B cell (primary cell): ENCODE data around the gene SLC19A1. TPM values are rescaled to one million over a fixed set of nuclear protein-coding genes. Genes with fewer than 3 reads are reported as not detected.

ENCODE experiments used
- ATAC-seq: fragments of 200-7000 bp; cut with Tn5 transposase; one replicate; pipeline ENCODE4 v1.10.0; 2021; ENCODE audit warnings: low read depth, mild to moderate bottlenecking, moderate number of reproducible peaks, moderate library complexity
- CTCF ChIA-PET: fragments of 350-600 bp; sonication (Branson Sonifier 250); formaldehyde crosslinking; loops from one replicate; lab custom pipeline; 2021; ENCODE audit warnings: antibody characterized with exemption, inconsistent platforms; lab: Charles Lee
- POLR2A ChIA-PET: fragments of 350-600 bp; sonication (Branson Sonifier 250); formaldehyde crosslinking; loops from one replicate; lab custom pipeline; 2021; ENCODE audit warnings: antibody characterized with exemption; lab: Charles Lee
- DNase-seq: peaks from one replicate; pipeline ENCODE4 v3.0.0; 2013
- H2AFZ ChIP-seq: 2 replicates; pipeline ENCODE4 v1.6.1; 2012; ENCODE audit warnings: mild to moderate bottlenecking, low read depth, low read length; ENCODE audit not compliant: insufficient read depth, poor library complexity, severe bottlenecking
- H3K27ac ChIP-seq, 2 donors: 1 replicate in 1 of 2; 2 replicates in 1 of 2; pipeline ENCODE4 v1.5.1; 2012 to 2013; ENCODE audit warnings: low read length in 2 of 2, mild to moderate bottlenecking in 2 of 2, moderate library complexity in 1 of 2
- H3K27me3 ChIP-seq, 4 experiments: fragments of 200-600 bp in 1 of 4; sonication (generic) in 1 of 4; replicated peaks in 1 of 4; 1 replicate in 2 of 4; 2 replicates in 2 of 4; pipeline versions ENCODE4 v1.6.1 to v1.7.0; 2013 to 2016; ENCODE audit warnings: low read length in 3 of 4, mild to moderate bottlenecking in 2 of 4, mixed read lengths in 1 of 4, moderate library complexity in 1 of 4; ENCODE audit not compliant: insufficient read depth in 4 of 4, control insufficient read depth in 3 of 4; ENCODE audit errors: control extremely low read depth in 1 of 4
- H3K36me3 ChIP-seq, 2 experiments: replicated peaks in 1 of 2; 1 replicate in 1 of 2; 2 replicates in 1 of 2; pipeline versions ENCODE4 v1.6.1 to v1.7.1; 2013; ENCODE audit warnings: low read length in 1 of 2; ENCODE audit not compliant: insufficient read depth in 2 of 2, control insufficient read depth in 1 of 2; ENCODE audit errors: control extremely low read depth in 1 of 2, extremely low read depth in 1 of 2
- H3K4me1 ChIP-seq, 2 donors: fragments of 200-600 bp in 1 of 2; sonication (generic) in 1 of 2; 1 replicate in 1 of 2; 2 replicates in 1 of 2; pipeline versions ENCODE4 v1.5.1 to v1.6.1; 2013 to 2017; ENCODE audit warnings: low read length in 2 of 2; ENCODE audit not compliant: control insufficient read depth in 2 of 2, insufficient read depth in 2 of 2
- H3K4me2 ChIP-seq: replicated peaks from 2 replicates; pipeline ENCODE3; 2012; ENCODE audit warnings: mild to moderate bottlenecking, low read depth, low read length; ENCODE audit not compliant: poor library complexity, severe bottlenecking
- H3K4me3 ChIP-seq, 5 experiments: fragments of 200-600 bp in 1 of 5; sonication (generic) in 1 of 5; 1 replicate in 3 of 5; 2 replicates in 2 of 5; pipeline versions ENCODE4 v1.5.1 to v1.7.0; 2011 to 2016; ENCODE audit warnings: low read length in 4 of 5, mild to moderate bottlenecking in 4 of 5, low read depth in 2 of 5, control low read depth in 1 of 5, moderate library complexity in 1 of 5; ENCODE audit not compliant: insufficient read depth in 1 of 5; ENCODE audit errors: control extremely low read depth in 1 of 5, extremely low read depth in 1 of 5
- H3K79me2 ChIP-seq: fragments of 200-600 bp; sonication (generic); one replicate; pipeline ENCODE4 v1.6.0; 2016; ENCODE audit warnings: low read length; ENCODE audit not compliant: control insufficient read depth, insufficient read depth
- H3K9ac ChIP-seq: fragments of 200-600 bp; sonication (generic); 2 replicates; pipeline ENCODE4 v1.6.1; 2017; ENCODE audit warnings: mild to moderate bottlenecking, low read length, moderate library complexity
- H3K9me3 ChIP-seq, 3 donors: one replicate each; pipeline versions ENCODE4 v1.6.1 to v1.7.1; 2013; ENCODE audit warnings: low read length in 2 of 3; ENCODE audit not compliant: control insufficient read depth in 2 of 3, insufficient read depth in 1 of 3; ENCODE audit errors: control extremely low read depth in 1 of 3
- H4K20me1 ChIP-seq: 2 replicates; pipeline ENCODE4 v1.6.0; 2012; ENCODE audit warnings: mild to moderate bottlenecking, low read length; ENCODE audit not compliant: insufficient read depth, control insufficient read depth, poor library complexity, severe bottlenecking
- H3K27ac Mint-ChIP-seq: one replicate; pipeline ENCODE4 v1.8.0; 2021; ENCODE audit warnings: mixed read lengths
- H3K27me3 Mint-ChIP-seq: one replicate; pipeline ENCODE4 v1.8.0; 2021; ENCODE audit warnings: mixed read lengths
- H3K4me1 Mint-ChIP-seq: one replicate; pipeline ENCODE4 v1.8.0; 2021; ENCODE audit warnings: mixed read lengths
- H3K4me3 Mint-ChIP-seq: one replicate; pipeline ENCODE4 v1.8.0; 2021; ENCODE audit warnings: mixed read lengths
- H3K9me3 Mint-ChIP-seq: one replicate; pipeline ENCODE4 v1.8.0; 2022; ENCODE audit warnings: mixed read lengths; ENCODE audit not compliant: insufficient read depth
- EZH2 ChIP-seq: IDR thresholded peaks from 2 replicates; pipeline ENCODE4 v1.6.1; 2012; ENCODE audit warnings: borderline replicate concordance, low read depth, mild to moderate bottlenecking, moderate library complexity, low read length; ENCODE audit not compliant: insufficient read depth, poor library complexity, severe bottlenecking
- WGBS: methylation state at CpG from one replicate; pipeline ENCODE4 v1.1.5; 2013; ENCODE audit warnings: missing lambda C conversion rate; ENCODE audit not compliant: insufficient coverage; 5-methylcytosine and 5-hydroxymethylcytosine counted together
- intact Hi-C: fragments of 100-400 bp; cut with micrococcal nuclease; formaldehyde crosslinking; loops from one replicate; pipeline ENCODE4 v1.10.0; 2022
- polyA plus RNA-seq: library from polyadenylated mRNA; depleted of rRNA; stranded (reverse); fragments of >200 nt; gene quantifications from 2 replicates; pipeline ENCODE4 v1.2.3, GENCODE V29; 2012
- total RNA-seq, 2 donors: library from RNA; stranded (reverse); fragments of 120-200 nt in 1 of 2; gene quantifications; 1 replicate in 1 of 2; 2 replicates in 1 of 2; pipeline versions ENCODE4 v1.2.3 to v1.2.4, GENCODE V29; 2013 to 2022
- TF ChIP-seq, protein P1 (sequence below): fragments of 200-600 bp; IDR thresholded peaks from one replicate; pipeline ENCODE4 v1.8.0; 2022; ENCODE audit warnings: antibody characterized with exemption, mild to moderate bottlenecking

Gene SLC19A1
- total and polyA plus RNA-seq, 2 donors (not counting 1 experiment from before 2014, with no cell fraction given) = 8.7 to 10.1 TPM

DNA sequence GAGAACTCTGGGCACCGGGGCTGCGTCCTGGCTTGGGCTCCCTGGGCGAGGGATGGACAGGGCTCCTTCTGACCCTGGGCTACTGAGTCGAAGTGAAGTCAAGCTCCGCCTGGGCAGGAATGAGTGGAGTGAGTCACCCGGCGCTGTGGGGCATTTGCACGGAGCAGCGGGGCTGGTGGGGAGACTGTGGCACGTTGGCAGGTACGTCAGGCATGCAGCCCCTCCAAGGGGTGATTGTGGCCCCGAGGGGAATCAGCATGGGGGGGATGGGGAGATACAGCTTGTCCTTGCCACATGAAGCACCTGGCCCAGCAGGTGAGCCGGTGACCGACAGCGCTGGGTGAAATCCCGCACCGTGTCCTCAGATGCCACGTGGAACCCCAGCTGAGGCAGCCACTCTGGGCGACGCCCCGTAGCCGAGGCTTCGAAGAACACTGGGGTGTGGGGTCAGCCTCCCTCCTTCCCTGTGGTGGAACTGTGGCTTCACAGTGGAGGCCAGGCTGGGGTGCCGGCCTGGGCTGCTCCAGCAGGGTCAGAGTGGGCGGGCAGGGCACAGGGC is 74.9 kb downstream of the SLC19A1 start:
- peak overlapping the region; percentile 26 for H3K27ac Mint-ChIP-seq
- Histone ChIP-seq H2AFZ (no peak overlapping the region), H3K4me3 (no peak overlapping the region), H3K27ac (no peak overlapping the region), H3K9ac (no peak overlapping the region), H3K4me2 (no peak overlapping the region), H4K20me1 (no peaks in the 10 kb centered on the region), H3K9me3 (peaks cover 0 to 13% (median 2%) of the 10 kb centered on the region in 3 donors), H3K36me3 (no peaks in the 10 kb centered on the region), H3K27me3 (peaks cover 0 to 2% (median 0%) of the 10 kb centered on the region in 4 experiments), H3K4me1 (peaks cover 0 to 3% of the 10 kb centered on the region in 2 donors), H3K79me2 (no peaks in the 10 kb centered on the region)
- H3K9me3 Mint-ChIP-seq = no peaks in the 10 kb centered on the region
- ChIA-PET CTCF (no interaction called here), POLR2A (no interaction called here)
- H3K27me3 Mint-ChIP-seq = peaks cover 7% of the 10 kb centered on the region
- DNase-seq (no peak), ATAC-seq (no peak)
- H3K4me1 Mint-ChIP-seq = peaks cover 15% of the 10 kb centered on the region
- intact Hi-C loops = no loop called here
- no peak overlapping the region for H3K4me3 Mint-ChIP-seq
- WGBS = 91% methylated on average over 25 of the region's 25 CpGs
- TF ChIP-seq EZH2 = no peak
- TF ChIP-seq, protein P1, sequence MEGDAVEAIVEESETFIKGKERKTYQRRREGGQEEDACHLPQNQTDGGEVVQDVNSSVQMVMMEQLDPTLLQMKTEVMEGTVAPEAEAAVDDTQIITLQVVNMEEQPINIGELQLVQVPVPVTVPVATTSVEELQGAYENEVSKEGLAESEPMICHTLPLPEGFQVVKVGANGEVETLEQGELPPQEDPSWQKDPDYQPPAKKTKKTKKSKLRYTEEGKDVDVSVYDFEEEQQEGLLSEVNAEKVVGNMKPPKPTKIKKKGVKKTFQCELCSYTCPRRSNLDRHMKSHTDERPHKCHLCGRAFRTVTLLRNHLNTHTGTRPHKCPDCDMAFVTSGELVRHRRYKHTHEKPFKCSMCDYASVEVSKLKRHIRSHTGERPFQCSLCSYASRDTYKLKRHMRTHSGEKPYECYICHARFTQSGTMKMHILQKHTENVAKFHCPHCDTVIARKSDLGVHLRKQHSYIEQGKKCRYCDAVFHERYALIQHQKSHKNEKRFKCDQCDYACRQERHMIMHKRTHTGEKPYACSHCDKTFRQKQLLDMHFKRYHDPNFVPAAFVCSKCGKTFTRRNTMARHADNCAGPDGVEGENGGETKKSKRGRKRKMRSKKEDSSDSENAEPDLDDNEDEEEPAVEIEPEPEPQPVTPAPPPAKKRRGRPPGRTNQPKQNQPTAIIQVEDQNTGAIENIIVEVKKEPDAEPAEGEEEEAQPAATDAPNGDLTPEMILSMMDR = no peak

DNA sequence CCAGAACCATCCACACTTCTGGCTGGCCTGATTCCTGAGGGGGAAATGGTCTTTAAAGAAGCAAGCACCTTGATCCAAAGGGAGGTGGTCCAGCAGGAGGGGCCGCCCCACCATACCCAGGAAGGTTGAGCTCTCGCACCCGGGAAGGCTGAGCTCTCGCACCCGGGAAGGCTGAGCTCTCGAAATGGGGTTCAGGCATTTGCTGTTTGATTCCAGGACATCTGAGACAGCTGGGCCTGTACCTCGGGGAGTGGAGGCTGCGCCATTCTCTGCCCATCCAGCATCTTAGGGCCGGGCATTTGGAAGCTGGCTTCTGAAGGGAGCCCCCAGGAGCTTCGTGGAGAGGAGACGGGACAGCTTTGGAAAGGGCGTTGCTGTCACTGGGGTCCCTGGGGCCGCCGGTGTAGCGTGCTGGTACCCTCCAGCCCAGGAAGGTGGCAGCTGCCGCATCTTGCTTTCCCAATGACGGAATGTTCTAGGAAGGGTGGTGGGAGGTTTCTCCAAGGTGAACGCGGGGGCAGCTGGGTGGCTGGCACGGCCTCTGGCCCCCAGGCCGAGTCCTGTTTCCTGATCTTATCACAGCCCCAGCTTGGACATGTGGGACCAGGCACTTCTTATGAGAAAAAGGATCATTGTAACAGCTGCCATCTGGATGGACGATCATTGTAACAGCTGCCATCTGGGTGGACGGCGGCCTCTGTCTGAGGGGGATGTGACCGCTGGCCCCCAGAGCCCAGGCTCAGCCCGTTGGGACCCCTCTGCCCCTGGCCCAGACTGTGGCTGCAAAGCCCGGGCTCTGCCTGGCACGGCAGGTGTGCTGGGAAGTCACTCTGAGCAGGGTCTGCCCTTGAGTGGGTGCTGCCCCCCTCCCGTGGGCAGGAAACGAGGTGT is 75.7 kb downstream of the SLC19A1 start:
- Histone ChIP-seq H3K27ac (no peak overlapping the region), H2AFZ (no peak overlapping the region), H3K9ac (no peak overlapping the region), H3K9me3 (peaks cover 0 to 13% (median 8%) of the 10 kb centered on the region in 3 donors), H3K79me2 (no peaks in the 10 kb centered on the region), H3K36me3 (no peaks in the 10 kb centered on the region), H3K4me2 (no peak overlapping the region), H4K20me1 (no peaks in the 10 kb centered on the region), H3K4me1 (peaks cover 0 to 3% of the 10 kb centered on the region in 2 donors), H3K27me3 (peaks cover 0 to 2% (median 0%) of the 10 kb centered on the region in 4 experiments), H3K4me3 (no peak overlapping the region)
- Mint-ChIP-seq H3K9me3 (no peaks in the 10 kb centered on the region), H3K27me3 (peaks cover 9% of the 10 kb centered on the region), H3K4me1 (peaks cover 15% of the 10 kb centered on the region), H3K27ac (no peak overlapping the region), H3K4me3 (no peak overlapping the region)
- DNase-seq = no peak
- ChIA-PET POLR2A (no interaction called here), CTCF (no interaction called here)
- no peak for ATAC-seq
- TF ChIP-seq, protein P1 = no peak
- no peak for TF ChIP-seq EZH2
- 90% methylated on average over 30 of the region's 30 CpGs for WGBS
- intact Hi-C loops = no loop called here
